Measurements from ENCODE around the gene FALEC. TPM values are rescaled to one million over a fixed set of nuclear protein-coding genes. Genes with fewer than 3 reads are reported as not detected.

The FALEC gene
- polyA plus RNA-seq, 3 donors: 0.36 to 0.83 (median 0.52) TPM

DNA sequence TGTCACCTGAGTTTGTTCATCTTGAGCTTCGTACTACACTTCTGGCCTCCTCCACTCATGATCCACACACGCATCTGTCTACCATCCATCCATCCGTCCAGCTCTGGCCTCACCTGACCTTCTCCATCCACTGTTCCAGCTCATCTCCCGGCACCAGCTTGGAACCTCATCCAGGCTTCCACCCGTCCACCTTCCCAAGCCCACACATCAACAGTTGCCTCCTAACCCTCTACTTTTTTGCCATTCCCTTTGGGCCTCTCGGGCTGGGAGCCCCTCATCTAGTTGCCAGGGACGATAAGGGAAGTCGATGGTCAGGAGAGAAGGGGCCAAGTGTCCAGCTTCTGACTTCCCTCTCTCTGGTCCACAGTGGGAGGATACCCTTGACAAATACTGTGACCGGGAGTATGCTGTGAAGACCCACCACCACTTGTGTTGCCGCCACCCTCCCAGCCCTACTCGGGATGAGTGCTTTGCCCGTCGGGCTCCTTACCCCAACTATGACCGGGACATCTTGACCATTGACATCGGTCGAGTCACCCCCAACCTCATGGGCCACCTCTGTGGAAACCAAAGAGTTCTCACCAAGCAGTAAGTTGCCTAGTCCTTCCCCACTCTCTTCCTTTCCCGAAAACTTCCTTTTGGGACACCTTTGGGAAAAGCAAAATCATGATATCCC lies 3.4 kb upstream of the FALEC start:
- no peak for DNase-seq

DNA sequence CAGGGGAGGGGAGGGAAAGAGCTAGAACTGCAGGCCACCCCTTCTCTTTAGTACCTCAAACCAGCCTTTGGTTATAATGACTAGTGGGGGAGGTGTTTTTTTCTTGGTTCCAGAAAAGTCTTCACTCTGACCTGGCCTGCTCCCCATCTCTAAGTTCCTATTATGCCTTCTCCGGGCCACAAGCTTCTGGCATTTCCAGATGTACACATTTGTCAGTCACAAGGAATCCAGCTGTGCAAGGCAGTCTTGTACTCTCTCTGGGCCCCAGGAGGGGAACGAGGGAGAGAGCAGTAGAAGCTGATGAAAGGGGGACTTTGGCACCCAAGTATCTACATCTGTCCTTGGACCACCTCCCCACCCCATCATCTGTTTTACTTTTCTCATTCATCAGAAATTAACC lies 2.7 kb upstream of the FALEC start:
- no peak for DNase-seq

- no peak for DNase-seq
Measured at GRCh38 chr1:150513351-150513791, 2.2 kb upstream of the FALEC start.

- no peak for DNase-seq
Measured at GRCh38 chr1:150514260-150514659, 1.3 kb upstream of the FALEC start.

- DNase-seq: no peak
Measured at GRCh38 chr1:150514913-150515327, 632 bp upstream of the FALEC start.

GRCh38 chr1:150516050-150516591 lies 569 bp downstream of the FALEC start:
- DNase-seq: no peak

GRCh38 chr1:150516616-150517015 lies 1.1 kb downstream of the FALEC start:
- no peak for DNase-seq

- no peak for DNase-seq
Measured at GRCh38 chr1:150521196-150521968, 5.8 kb downstream of the FALEC start.

GRCh38 chr1:150525348-150525747 lies 9.8 kb downstream of the FALEC start:
- DNase-seq: no peak

DNA sequence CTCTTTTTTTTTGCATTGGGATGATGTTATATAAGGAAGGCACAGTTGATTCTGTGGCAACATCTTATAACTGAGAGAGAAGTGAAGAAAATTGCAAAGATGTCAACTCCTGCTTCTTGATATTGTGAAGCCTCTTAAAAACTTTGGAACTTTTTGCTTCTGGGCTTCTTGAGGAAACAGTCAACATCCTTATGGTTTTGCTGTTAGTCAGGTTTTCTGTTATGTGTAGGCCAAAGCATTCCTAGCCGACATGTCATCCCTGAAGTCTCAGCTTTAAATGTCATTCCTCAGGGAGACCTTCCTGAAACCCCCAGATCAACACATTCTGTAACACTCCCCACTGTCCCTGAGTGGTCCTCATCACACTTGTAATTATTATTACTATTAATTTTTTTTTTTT lies 12.6 kb downstream of the FALEC start:
- no peak for DNase-seq

DNA sequence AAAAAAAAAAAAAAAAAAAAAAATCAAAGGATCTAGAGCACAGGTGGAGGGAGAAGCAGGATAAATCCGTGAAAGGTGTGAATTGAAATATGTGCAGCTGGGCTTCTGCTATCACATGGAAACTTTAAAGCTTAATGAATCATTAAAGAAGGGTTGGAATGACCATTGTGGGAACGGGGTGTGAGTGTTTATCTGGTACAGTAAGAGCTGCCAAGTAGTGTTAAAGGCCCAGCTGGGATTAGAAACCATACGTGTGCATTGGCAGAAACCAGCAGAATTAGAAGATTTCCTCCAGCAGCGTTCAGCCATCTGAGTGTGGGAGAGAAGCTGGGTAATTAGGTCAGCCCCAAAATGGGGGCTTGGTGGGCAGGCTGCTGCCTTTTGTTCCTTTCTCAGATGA lies 13.5 kb downstream of the FALEC start:
- DNase-seq: no peak

DNA sequence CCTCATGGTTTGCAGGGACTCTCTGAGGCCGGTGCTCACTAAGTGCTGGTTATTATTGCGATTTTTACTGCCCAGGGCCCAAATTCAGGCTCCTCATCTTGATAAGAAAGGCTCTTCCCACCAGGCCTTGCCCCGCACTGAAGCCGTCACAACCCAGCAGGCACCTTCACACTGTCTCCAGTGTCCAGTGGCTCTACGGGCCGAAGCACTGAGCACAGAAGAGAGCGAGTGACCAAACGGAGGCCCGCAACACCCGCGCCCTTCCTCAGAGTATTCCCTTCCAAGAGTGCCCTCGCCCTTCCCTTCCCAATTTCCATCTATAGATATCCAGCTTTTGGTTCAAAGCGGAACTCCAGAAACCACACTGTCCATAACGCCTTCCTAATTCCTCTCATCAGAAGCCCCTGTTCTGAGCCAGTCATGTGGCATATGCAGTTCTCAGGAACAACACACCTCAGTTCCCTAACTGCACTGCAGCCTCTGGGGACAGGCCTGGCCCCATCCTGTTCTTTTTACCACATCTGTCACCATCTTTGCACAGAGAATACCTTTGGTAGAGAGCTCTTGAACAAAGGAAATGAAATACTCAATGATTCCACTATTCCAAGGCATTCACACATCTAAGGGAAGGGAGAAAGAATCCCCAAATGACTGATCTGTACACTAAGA lies 15.1 kb downstream of the FALEC start:
- DNase-seq: no peak

- no peak for DNase-seq
Measured at GRCh38 chr1:150532860-150533259, 17.3 kb downstream of the FALEC start.

DNA sequence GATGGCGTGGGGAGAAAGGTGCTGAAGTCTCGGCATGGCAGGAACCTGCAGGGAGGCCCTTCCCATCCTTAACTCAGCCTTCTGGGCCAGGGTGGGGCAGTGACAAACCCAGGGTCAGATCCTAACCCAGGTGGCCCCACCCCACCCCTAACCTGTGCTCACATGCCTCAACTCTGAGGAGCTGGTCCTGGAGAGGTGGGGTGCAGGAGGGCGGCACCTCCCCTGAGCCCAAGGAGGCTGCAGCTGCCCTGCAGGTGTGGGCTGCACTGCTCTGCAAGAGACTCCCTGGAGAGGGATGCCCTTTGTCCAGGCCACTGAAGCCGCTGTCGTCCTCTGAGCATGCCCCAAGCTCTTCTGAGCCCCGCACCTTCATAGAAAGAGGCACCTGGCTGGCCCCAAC lies 18.4 kb downstream of the FALEC start:
- no peak for DNase-seq

GRCh38 chr1:150535511-150536287 lies 20.1 kb downstream of the FALEC start:
- no peak for DNase-seq

DNA sequence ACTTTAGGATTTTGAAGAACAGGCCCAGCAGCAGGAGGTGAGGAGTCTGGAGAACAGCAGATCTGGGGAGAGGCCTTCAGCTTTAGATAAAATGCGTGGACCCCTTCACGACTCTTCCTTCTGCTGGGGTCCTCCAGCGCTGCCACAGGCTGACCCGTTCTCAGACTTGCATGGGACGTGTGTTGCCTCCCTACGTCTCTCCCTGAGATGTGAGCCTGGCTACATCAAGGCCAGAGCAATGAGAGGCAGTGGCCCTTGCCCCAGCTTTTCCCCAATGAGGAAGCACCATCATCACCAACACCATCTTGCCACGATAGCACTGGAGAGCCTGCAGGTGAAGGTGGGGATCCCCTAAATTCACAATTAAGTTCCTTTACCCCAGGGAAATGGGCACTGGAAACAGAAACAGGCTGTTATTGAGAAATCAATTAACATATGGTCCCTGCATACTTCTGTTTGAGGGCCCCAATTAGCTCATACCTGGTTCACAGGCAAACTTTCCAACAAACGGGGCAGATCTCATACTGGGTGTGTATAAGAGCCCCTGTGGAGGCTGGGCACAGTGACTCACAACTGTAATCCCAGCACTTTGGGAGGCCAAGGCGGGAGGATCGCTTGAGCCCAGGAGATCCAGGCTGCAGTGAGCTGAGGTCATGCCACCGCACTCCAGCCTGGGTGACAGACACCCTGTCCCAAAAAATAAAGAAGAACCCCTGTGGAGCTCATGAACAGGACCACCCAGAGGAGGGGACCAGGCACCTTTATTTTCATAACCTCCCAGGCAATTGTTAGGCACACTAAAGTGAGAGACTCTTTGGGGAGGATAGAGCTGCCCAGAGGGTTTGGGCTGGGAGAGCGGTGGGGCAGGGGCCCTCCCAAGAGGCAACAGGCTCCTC lies 21.5 kb downstream of the FALEC start:
- DNase-seq: no peak

- DNase-seq: no peak
Measured at GRCh38 chr1:150537732-150538684, 22.5 kb downstream of the FALEC start.

- no peak for DNase-seq
Measured at GRCh38 chr1:150543500-150544143, 28.1 kb downstream of the FALEC start.

DNA sequence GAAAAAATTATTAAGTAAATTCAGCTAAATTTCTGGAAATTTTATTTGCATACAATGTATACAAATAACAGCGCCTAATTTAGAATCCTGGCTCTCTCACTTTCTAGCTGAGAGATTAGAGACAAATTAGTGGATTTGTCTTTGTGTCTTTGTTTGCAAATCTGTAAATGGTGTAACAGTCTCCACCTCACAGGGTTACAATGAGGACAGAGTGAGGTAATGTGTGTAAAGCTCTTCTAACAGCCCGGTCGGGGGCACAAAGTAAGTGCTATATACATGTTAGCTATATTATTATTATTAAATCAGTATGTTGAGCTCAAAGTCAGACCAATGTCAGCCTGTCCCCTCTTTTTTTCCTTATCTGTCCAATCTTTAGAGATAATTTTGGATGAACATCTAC lies 28.7 kb downstream of the FALEC start:
- DNase-seq: no peak

All from renal pelvis (tissue), 4 donors.